ENCODE results near the gene SOCS6.
"Not testable (repeated sequence)": the region's sequence is repeated elsewhere in the genome, so short reads cannot be mapped to it uniquely, and the experiment has no call there.

SOCS6 gene

GRCh38 chr18:70363861-70364260 is 75.0 kb downstream of the SOCS6 start:
- peak; percentile 47 for DNase-seq

- DNase-seq, result no peak
Measured at GRCh38 chr18:70365361-70365760, 76.5 kb downstream of the SOCS6 start.

GRCh38 chr18:70366174-70366573 is 77.3 kb downstream of the SOCS6 start:
- peak; percentile 63 for DNase-seq

- no peak for DNase-seq
Measured at GRCh38 chr18:70366670-70367069, 77.8 kb downstream of the SOCS6 start.

- DNase-seq, result not testable (repeated sequence)
Measured at GRCh38 chr18:70367344-70367743, 78.5 kb downstream of the SOCS6 start.

GRCh38 chr18:70368903-70369302 is 80.1 kb downstream of the SOCS6 start:
- DNase-seq, result peak; percentile 51

GRCh38 chr18:70370762-70371733 is 82.2 kb downstream of the SOCS6 start:
- DNase-seq, result no peak

GRCh38 chr18:70371908-70372307 is 83.1 kb downstream of the SOCS6 start:
- DNase-seq, result no peak

GRCh38 chr18:70372450-70373041 is 83.7 kb downstream of the SOCS6 start:
- DNase-seq, result no peak

GRCh38 chr18:70373042-70373519 is 84.2 kb downstream of the SOCS6 start:
- peak; percentile 94 for DNase-seq

GRCh38 chr18:70374154-70374553 is 85.3 kb downstream of the SOCS6 start:
- peak; percentile 68 for DNase-seq

- DNase-seq, result no peak
Measured at GRCh38 chr18:70376137-70376913, 87.5 kb downstream of the SOCS6 start.

- DNase-seq, result no peak
Measured at GRCh38 chr18:70376914-70377258, 88.0 kb downstream of the SOCS6 start.

GRCh38 chr18:70377317-70377799 is 88.5 kb downstream of the SOCS6 start:
- DNase-seq, result no peak

GRCh38 chr18:70377857-70378701 is 89.2 kb downstream of the SOCS6 start:
- DNase-seq, result no peak

All from fibroblast of skin of right quadriceps (primary cell).